HL-60 (cell line): ENCODE measurements around the gene CIB4.

Experiments used
- DNase-seq, 2 experiments: peaks; one replicate each; pipeline ENCODE4 v3.0.0-alpha.2; 2010 to 2020; ENCODE audit warnings: low read depth in 1 of 2, low spot score in 1 of 2
- H3K27ac ChIP-seq: fragments of 250-450 bp; sonication (Bioruptor Pico); replicated peaks from 2 replicates; pipeline ENCODE4 v1.5.1; 2020; ENCODE audit warnings: mild to moderate bottlenecking, moderate library complexity
- H3K27me3 ChIP-seq: fragments of 250-450 bp; sonication (Bioruptor Pico); 2 replicates; pipeline ENCODE4 v1.5.1; 2021; ENCODE audit warnings: mild to moderate bottlenecking, moderate library complexity; ENCODE audit not compliant: insufficient read depth, poor library complexity, severe bottlenecking
- H3K4me3 ChIP-seq: replicated peaks from 2 replicates; pipeline ENCODE4 v1.5.1; 2011; ENCODE audit warnings: mild to moderate bottlenecking, control low read depth, low read length; ENCODE audit not compliant: insufficient read depth
- CTCF ChIP-seq: IDR thresholded peaks from one replicate; pipeline ENCODE4 v1.5.1; 2011; ENCODE audit warnings: low read length, control low read depth, inconsistent platforms; ENCODE audit not compliant: insufficient read depth
- GABPA ChIP-seq: IDR thresholded peaks from 2 replicates; pipeline ENCODE4 v1.6.1; 2012; ENCODE audit warnings: low read depth
- POLR2AphosphoS5 ChIP-seq: IDR thresholded peaks from 2 replicates; pipeline ENCODE4 v1.6.1; 2012; ENCODE audit warnings: low read depth
- REST ChIP-seq: IDR thresholded peaks from 2 replicates; pipeline ENCODE4 v1.6.1; 2012; ENCODE audit warnings: low read depth; ENCODE audit not compliant: insufficient replicate concordance
- SPI1 ChIP-seq: IDR thresholded peaks from 2 replicates; pipeline ENCODE4 v1.6.1; 2012; ENCODE audit warnings: low read depth, mild to moderate bottlenecking, borderline replicate concordance

Gene CIB4

GRCh38 chr2:26640331-26640745, 828 bp downstream of the CIB4 start:
- Histone ChIP-seq H3K27me3 (peaks cover 4% of the 10 kb centered on the region), H3K4me3 (no peak overlapping the region), H3K27ac (no peak overlapping the region)
- no peak for TF ChIP-seq SPI1
- no peak for TF ChIP-seq REST
- no peak for TF ChIP-seq GABPA
- TF ChIP-seq CTCF: no peak
- no peak for TF ChIP-seq POLR2AphosphoS5
- DNase-seq: no peak

GRCh38 chr2:26639685-26640243, 1.4 kb downstream of the CIB4 start:
- no peak overlapping the region for H3K27ac ChIP-seq
- TF ChIP-seq CTCF (no peak), GABPA (no peak), POLR2AphosphoS5 (no peak), SPI1 (no peak), REST (no peak)
- no peak for DNase-seq
- H3K27me3 ChIP-seq: peaks cover 2% of the 10 kb centered on the region
- no peak overlapping the region for H3K4me3 ChIP-seq

GRCh38 chr2:26637811-26638310, 3.3 kb downstream of the CIB4 start:
- Histone ChIP-seq H3K27me3 (peaks cover 2% of the 10 kb centered on the region), H3K27ac (no peak overlapping the region), H3K4me3 (no peak overlapping the region)
- DNase-seq: no peak
- TF ChIP-seq SPI1 (no peak), POLR2AphosphoS5 (no peak), CTCF (no peak), REST (no peak), GABPA (no peak)
